GM23338 (cell line): ENCODE data around the gene GFOD1. TPM values are rescaled to one million over a fixed set of nuclear protein-coding genes. Genes with fewer than 3 reads are reported as not detected.

Experiments used
- ATAC-seq: fragments of 200-7000 bp; cut with Tn5 transposase; 3 replicates; pipeline ENCODE4 v1.9.1; 2020
- DNase-seq: peaks from one replicate; pipeline ENCODE4 v3.0.0-alpha.2; 2015; ENCODE audit warnings: low spot score
- H2AFZ ChIP-seq: fragments of 200-600 bp; sonication (generic); 2 replicates; pipeline ENCODE4 v1.8.0; 2016; ENCODE audit warnings: antibody characterized with exemption, mild to moderate bottlenecking, moderate library complexity
- H3F3A ChIP-seq: fragments of 200-600 bp; sonication (generic); replicated peaks from 2 replicates; pipeline ENCODE4 v1.8.0; 2017; ENCODE audit warnings: antibody characterized with exemption, mixed run types, low read depth
- H3K27ac ChIP-seq: fragments of 200-600 bp; sonication (generic); 2 replicates; pipeline ENCODE4 v1.6.1; 2016; ENCODE audit warnings: low read depth
- H3K27me3 ChIP-seq: fragments of 200-600 bp; sonication (generic); 2 replicates; pipeline ENCODE4 v1.8.0; 2016; ENCODE audit warnings: mild to moderate bottlenecking, mixed run types, moderate library complexity; ENCODE audit not compliant: insufficient read depth
- H3K36me3 ChIP-seq: fragments of 200-600 bp; sonication (generic); 2 replicates; pipeline ENCODE4 v1.8.0; 2016; ENCODE audit warnings: mild to moderate bottlenecking; ENCODE audit not compliant: insufficient read depth
- H3K4me1 ChIP-seq: fragments of 200-600 bp; sonication (generic); 2 replicates; pipeline ENCODE4 v1.8.0; 2016; ENCODE audit warnings: mild to moderate bottlenecking, moderate library complexity; ENCODE audit not compliant: insufficient read depth
- H3K4me2 ChIP-seq: fragments of 200-600 bp; sonication (generic); 2 replicates; pipeline ENCODE4 v1.7.1; 2017; ENCODE audit warnings: mixed run types
- H3K4me3 ChIP-seq: fragments of 200-600 bp; sonication (generic); 2 replicates; pipeline ENCODE4 v1.6.1; 2016; ENCODE audit warnings: mixed run types
- H3K79me2 ChIP-seq: fragments of 200-600 bp; sonication (generic); replicated peaks from 2 replicates; pipeline ENCODE4 v1.8.0; 2017; ENCODE audit warnings: mild to moderate bottlenecking; ENCODE audit not compliant: insufficient read depth
- H3K9me2 ChIP-seq: fragments of 200-600 bp; sonication (generic); 2 replicates; pipeline ENCODE4 v1.8.0; 2017; ENCODE audit not compliant: insufficient read depth
- H4K20me1 ChIP-seq: fragments of 200-600 bp; sonication (generic); replicated peaks from 2 replicates; pipeline ENCODE4 v1.8.0; 2017; ENCODE audit warnings: mild to moderate bottlenecking; ENCODE audit not compliant: insufficient read depth
- H3K27ac Mint-ChIP-seq: 2 replicates; pipeline ENCODE4 v1.8.0; 2020; ENCODE audit warnings: inconsistent platforms, mild to moderate bottlenecking, moderate library complexity, mixed read lengths
- H3K27me3 Mint-ChIP-seq: 3 replicates; pipeline ENCODE4 v1.8.0; 2022; ENCODE audit warnings: low read depth, mild to moderate bottlenecking, moderate library complexity, mixed read lengths, inconsistent platforms; ENCODE audit not compliant: insufficient read depth, poor library complexity
- H3K36me3 Mint-ChIP-seq: 3 replicates; pipeline ENCODE4 v1.8.0; 2021; ENCODE audit warnings: low read depth, mild to moderate bottlenecking, inconsistent platforms, moderate library complexity, mixed read lengths
- H3K4me1 Mint-ChIP-seq: 3 replicates; pipeline ENCODE4 v1.8.0; 2020; ENCODE audit warnings: mild to moderate bottlenecking, inconsistent platforms, mixed read lengths
- H3K4me3 Mint-ChIP-seq: 3 replicates; pipeline ENCODE4 v1.8.0; 2021; ENCODE audit warnings: moderate library complexity, mild to moderate bottlenecking, inconsistent platforms, mixed read lengths
- H3K9me3 Mint-ChIP-seq: 3 replicates; pipeline ENCODE4 v1.8.0; 2020; ENCODE audit warnings: moderate library complexity, mild to moderate bottlenecking, inconsistent platforms, mixed read lengths
- CREB1 ChIP-seq: fragments of 250-450 bp; sonication (Bioruptor Pico); IDR thresholded peaks from 2 replicates; pipeline ENCODE4 v1.5.0; 2020; ENCODE audit warnings: low read depth, mild to moderate bottlenecking, moderate library complexity
- ETS1 ChIP-seq: IDR thresholded peaks from 2 replicates; pipeline ENCODE4 v1.6.1; 2016; ENCODE audit warnings: antibody characterized with exemption
- EZH2 ChIP-seq: fragments of 200-600 bp; sonication (generic); IDR thresholded peaks from one replicate; pipeline ENCODE4 v1.8.0; 2017; ENCODE audit warnings: antibody characterized with exemption, mild to moderate bottlenecking, low read depth; ENCODE audit not compliant: unreplicated experiment
- EZH2phosphoT487 ChIP-seq: fragments of 200-600 bp; sonication (generic); IDR thresholded peaks from one replicate; pipeline ENCODE4 v1.8.1; 2018; ENCODE audit warnings: antibody characterized with exemption; ENCODE audit not compliant: unreplicated experiment
- JUNB ChIP-seq: IDR thresholded peaks from one replicate; pipeline ENCODE4 v1.6.1; 2016; ENCODE audit warnings: antibody characterized with exemption; ENCODE audit not compliant: unreplicated experiment
- NANOG ChIP-seq: IDR thresholded peaks from 2 replicates; pipeline ENCODE4 v1.6.1; 2016; ENCODE audit warnings: antibody characterized with exemption, borderline replicate concordance
- POLR2AphosphoS5 ChIP-seq: IDR thresholded peaks from 2 replicates; pipeline ENCODE4 v1.6.1; 2016; ENCODE audit warnings: antibody characterized with exemption, low read depth
- REST ChIP-seq: IDR thresholded peaks from one replicate; pipeline ENCODE4 v1.6.1; 2018; ENCODE audit warnings: antibody characterized with exemption; ENCODE audit not compliant: unreplicated experiment
- STAT1 ChIP-seq: IDR thresholded peaks from one replicate; pipeline ENCODE4 v1.6.1; 2016; ENCODE audit warnings: antibody characterized with exemption; ENCODE audit not compliant: unreplicated experiment
- ZNF114 ChIP-seq: fragments of 250-450 bp; sonication (Bioruptor Pico); IDR thresholded peaks from 2 replicates; pipeline ENCODE4 v1.5.0; 2020; ENCODE audit warnings: mild to moderate bottlenecking, moderate library complexity
- ZNF331 ChIP-seq: fragments of 250-450 bp; sonication (Bioruptor Pico); IDR thresholded peaks from 2 replicates; pipeline ENCODE4 v1.5.0; 2020; ENCODE audit warnings: low read depth, mild to moderate bottlenecking, moderate library complexity
- polyA plus RNA-seq: library from polyadenylated mRNA; unstranded; fragments of >200 nt; fragmentation: Nextera tagmentation; extraction: Ambion mirVana; gene quantifications from 2 replicates; pipeline ENCODE4 v1.2.1, GENCODE V29; 2016
- total RNA-seq: library from RNA; depleted of rRNA; stranded (reverse); fragments of >200 nt; shearing (Covaris generic); gene quantifications from 2 replicates; pipeline ENCODE4 v1.2.3, GENCODE V29; 2014
- TF ChIP-seq, protein P1 (sequence below), 2 experiments: fragments of 200-600 bp in 1 of 2; sonication (generic) in 1 of 2; conservative IDR thresholded peaks; 2 replicates each; pipeline versions ENCODE4 v1.5.1 to v1.6.1; 2016 to 2017; ENCODE audit warnings: antibody characterized with exemption in 2 of 2, low read depth in 2 of 2, mild to moderate bottlenecking in 2 of 2, moderate library complexity in 1 of 2
- TF ChIP-seq, protein P2 (sequence below): fragments of 250-450 bp; sonication (Bioruptor Pico); IDR thresholded peaks from 2 replicates; pipeline ENCODE4 v1.5.0; 2020; ENCODE audit warnings: mild to moderate bottlenecking, moderate library complexity

Gene GFOD1
- total and polyA plus RNA-seq, 2 experiments from 2014 or later: 4.9 to 12.8 TPM

- Mint-ChIP-seq H3K36me3 (no peaks in the 10 kb centered on the region), H3K4me1 (peaks cover 35% of the 10 kb centered on the region), H3K27me3 (peaks cover 23% of the 10 kb centered on the region), H3K27ac (no peak overlapping the region), H3K9me3 (peaks cover 3% of the 10 kb centered on the region; the same call in 1 of the 3 replicates), H3K4me3 (no peak overlapping the region)
- no peak overlapping the region for H3K4me3 ChIP-seq
- H2AFZ ChIP-seq: no peak overlapping the region
- TF ChIP-seq, protein P1, sequence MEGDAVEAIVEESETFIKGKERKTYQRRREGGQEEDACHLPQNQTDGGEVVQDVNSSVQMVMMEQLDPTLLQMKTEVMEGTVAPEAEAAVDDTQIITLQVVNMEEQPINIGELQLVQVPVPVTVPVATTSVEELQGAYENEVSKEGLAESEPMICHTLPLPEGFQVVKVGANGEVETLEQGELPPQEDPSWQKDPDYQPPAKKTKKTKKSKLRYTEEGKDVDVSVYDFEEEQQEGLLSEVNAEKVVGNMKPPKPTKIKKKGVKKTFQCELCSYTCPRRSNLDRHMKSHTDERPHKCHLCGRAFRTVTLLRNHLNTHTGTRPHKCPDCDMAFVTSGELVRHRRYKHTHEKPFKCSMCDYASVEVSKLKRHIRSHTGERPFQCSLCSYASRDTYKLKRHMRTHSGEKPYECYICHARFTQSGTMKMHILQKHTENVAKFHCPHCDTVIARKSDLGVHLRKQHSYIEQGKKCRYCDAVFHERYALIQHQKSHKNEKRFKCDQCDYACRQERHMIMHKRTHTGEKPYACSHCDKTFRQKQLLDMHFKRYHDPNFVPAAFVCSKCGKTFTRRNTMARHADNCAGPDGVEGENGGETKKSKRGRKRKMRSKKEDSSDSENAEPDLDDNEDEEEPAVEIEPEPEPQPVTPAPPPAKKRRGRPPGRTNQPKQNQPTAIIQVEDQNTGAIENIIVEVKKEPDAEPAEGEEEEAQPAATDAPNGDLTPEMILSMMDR (conservative IDR thresholded peaks at IDR 0.05; ENCODE audit: low read depth in 2 of 2): no peak
- TF ChIP-seq, protein P2, sequence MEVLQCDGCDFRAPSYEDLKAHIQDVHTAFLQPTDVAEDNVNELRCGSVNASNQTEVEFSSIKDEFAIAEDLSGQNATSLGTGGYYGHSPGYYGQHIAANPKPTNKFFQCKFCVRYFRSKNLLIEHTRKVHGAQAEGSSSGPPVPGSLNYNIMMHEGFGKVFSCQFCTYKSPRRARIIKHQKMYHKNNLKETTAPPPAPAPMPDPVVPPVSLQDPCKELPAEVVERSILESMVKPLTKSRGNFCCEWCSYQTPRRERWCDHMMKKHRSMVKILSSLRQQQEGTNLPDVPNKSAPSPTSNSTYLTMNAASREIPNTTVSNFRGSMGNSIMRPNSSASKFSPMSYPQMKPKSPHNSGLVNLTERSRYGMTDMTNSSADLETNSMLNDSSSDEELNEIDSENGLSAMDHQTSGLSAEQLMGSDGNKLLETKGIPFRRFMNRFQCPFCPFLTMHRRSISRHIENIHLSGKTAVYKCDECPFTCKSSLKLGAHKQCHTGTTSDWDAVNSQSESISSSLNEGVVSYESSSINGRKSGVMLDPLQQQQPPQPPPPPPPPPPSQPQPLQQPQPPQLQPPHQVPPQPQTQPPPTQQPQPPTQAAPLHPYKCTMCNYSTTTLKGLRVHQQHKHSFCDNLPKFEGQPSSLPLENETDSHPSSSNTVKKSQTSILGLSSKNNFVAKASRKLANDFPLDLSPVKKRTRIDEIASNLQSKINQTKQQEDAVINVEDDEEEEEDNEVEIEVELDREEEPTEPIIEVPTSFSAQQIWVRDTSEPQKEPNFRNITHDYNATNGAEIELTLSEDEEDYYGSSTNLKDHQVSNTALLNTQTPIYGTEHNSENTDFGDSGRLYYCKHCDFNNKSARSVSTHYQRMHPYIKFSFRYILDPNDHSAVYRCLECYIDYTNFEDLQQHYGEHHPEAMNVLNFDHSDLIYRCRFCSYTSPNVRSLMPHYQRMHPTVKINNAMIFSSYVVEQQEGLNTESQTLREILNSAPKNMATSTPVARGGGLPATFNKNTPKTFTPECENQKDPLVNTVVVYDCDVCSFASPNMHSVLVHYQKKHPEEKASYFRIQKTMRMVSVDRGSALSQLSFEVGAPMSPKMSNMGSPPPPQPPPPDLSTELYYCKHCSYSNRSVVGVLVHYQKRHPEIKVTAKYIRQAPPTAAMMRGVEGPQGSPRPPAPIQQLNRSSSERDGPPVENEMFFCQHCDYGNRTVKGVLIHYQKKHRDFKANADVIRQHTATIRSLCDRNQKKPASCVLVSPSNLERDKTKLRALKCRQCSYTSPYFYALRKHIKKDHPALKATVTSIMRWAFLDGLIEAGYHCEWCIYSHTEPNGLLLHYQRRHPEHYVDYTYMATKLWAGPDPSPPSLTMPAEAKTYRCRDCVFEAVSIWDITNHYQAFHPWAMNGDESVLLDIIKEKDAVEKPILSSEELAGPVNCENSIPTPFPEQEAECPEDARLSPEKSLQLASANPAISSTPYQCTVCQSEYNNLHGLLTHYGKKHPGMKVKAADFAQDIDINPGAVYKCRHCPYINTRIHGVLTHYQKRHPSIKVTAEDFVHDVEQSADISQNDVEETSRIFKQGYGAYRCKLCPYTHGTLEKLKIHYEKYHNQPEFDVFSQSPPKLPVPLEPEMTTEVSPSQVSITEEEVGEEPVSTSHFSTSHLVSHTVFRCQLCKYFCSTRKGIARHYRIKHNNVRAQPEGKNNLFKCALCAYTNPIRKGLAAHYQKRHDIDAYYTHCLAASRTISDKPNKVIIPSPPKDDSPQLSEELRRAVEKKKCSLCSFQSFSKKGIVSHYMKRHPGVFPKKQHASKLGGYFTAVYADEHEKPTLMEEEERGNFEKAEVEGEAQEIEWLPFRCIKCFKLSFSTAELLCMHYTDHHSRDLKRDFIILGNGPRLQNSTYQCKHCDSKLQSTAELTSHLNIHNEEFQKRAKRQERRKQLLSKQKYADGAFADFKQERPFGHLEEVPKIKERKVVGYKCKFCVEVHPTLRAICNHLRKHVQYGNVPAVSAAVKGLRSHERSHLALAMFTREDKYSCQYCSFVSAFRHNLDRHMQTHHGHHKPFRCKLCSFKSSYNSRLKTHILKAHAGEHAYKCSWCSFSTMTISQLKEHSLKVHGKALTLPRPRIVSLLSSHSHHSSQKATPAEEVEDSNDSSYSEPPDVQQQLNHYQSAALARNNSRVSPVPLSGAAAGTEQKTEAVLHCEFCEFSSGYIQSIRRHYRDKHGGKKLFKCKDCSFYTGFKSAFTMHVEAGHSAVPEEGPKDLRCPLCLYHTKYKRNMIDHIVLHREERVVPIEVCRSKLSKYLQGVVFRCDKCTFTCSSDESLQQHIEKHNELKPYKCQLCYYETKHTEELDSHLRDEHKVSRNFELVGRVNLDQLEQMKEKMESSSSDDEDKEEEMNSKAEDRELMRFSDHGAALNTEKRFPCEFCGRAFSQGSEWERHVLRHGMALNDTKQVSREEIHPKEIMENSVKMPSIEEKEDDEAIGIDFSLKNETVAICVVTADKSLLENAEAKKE (CRISPR knock-in tag): no peak
- TF ChIP-seq POLR2AphosphoS5: no peak
- no peak for TF ChIP-seq ETS1
- TF ChIP-seq STAT1: no peak
- no peak for TF ChIP-seq NANOG
- no peak for TF ChIP-seq ZNF114 (CRISPR knock-in tag)
- no peak for TF ChIP-seq JUNB
- TF ChIP-seq EZH2: no peak
- no peak for TF ChIP-seq EZH2phosphoT487
- TF ChIP-seq CREB1 (CRISPR knock-in tag): no peak
- TF ChIP-seq ZNF331 (CRISPR knock-in tag): no peak
- no peak for TF ChIP-seq REST
- H3K27ac ChIP-seq: no peak overlapping the region
- DNase-seq (no peak), ATAC-seq (no peak)
- H3K9me2 ChIP-seq: no peaks in the 10 kb centered on the region
- no peak overlapping the region for H3K4me2 ChIP-seq
- no peaks in the 10 kb centered on the region for H4K20me1 ChIP-seq
- no peaks in the 10 kb centered on the region for H3K79me2 ChIP-seq
- peaks cover 33% of the 10 kb centered on the region for H3K27me3 ChIP-seq
- H3K4me1 ChIP-seq: peaks cover 24% of the 10 kb centered on the region
- H3F3A ChIP-seq: peaks cover 15% of the 10 kb centered on the region; the same call in 1 of the 2 replicates
- no peaks in the 10 kb centered on the region for H3K36me3 ChIP-seq
Measured at GRCh38 chr6:13492357-13492756, 5.0 kb upstream of the GFOD1 start.
